Measurements from ENCODE around the gene H3-3A. TPM values are rescaled to one million over a fixed set of nuclear protein-coding genes. Genes with fewer than 3 reads are reported as not detected.
"Not testable (repeated sequence)": the region's sequence is repeated elsewhere in the genome, so short reads cannot be mapped to it uniquely, and the experiment has no call there.

The H3-3A gene
- total RNA-seq, 1 experiment from 2014 or later, result 191 TPM

DNA sequence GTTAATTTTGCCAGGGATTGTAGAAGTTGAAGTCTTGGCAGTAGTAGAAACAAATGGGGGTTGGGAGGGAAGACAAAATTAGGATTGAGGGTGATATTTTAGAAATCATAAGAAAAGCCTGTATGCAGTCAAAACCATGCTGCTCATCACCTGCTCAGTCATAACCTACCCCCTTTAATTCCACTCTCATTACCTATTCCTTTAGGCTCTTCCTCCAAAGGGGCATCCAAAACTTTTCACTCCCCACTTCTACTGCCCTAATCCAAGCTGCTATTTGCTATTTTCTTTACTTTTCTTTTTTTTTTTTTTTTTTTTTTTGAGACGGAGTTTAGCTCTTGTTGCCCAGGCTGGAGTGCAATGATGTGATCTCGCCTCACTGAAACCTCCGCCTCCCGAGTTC lies 11.5 kb downstream of the H3-3A start:
- in situ Hi-C loops (cut with HindIII; ENCODE audit: low pct_unique_long_range_greater_than_20kb, low sequenced_read_pairs), result no loop called here
- DNase-seq (ENCODE audit: low read depth), result no peak

DNA sequence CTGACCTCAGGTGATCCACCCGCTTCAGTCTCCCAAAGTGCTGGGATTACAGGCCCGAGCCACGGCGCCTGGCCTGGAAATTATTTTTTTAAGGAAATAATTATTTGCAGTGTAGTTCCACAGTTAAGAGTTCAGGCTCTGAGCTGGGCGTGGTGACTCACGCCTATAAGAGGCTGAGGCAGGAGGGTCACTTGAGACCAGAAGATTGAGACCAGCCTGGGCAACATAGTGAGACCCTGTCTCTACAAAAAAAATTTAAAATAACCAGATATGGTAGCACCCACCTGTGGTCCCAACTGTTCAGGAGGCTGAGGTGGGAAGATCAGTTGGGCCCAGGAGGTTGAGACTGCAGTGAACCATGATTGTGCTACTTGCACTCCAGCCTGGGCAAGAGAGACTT lies 13.9 kb downstream of the H3-3A start:
- in situ Hi-C loops (cut with HindIII; ENCODE audit: low pct_unique_long_range_greater_than_20kb, low sequenced_read_pairs), result no loop called here
- DNase-seq (ENCODE audit: low read depth), result no peak

DNA sequence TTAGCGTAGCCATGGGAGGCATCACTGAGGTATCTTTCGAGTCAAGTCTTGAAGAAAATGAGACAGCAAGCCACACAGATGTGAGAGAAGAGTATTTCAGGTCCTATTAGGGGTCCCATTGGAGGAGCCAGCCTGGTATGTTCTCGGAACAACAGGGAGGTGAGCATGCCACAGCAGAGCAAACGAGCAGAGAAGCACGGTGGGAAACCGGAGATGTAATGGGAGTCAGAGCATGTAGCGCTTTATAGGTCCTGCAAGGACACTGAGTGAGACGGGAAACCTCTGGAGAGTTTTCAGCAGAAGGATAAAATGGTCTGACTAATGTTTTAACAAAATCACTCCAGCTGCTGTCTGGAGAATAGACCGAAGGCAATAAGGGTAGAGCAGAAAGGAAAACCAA lies 15.9 kb downstream of the H3-3A start:
- no peak for DNase-seq (ENCODE audit: low read depth)

DNA sequence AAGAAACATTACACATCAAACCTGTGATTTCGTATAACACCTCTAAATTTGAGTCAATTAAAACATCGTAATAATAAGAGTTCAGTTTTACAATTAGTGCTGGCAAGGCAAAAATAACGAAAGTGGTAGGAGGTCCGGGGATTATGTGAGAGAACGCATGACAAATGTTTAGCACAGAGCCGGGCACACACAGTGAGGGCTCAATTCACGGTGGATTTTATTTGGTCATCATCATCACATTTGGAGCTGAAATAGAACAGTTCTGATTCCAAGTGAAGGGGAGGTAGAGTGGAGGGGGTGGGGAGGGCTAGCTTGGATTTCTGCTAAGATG lies 20.0 kb downstream of the H3-3A start:
- DNase-seq (ENCODE audit: low read depth), result no peak
- in situ Hi-C loops (cut with HindIII; ENCODE audit: low pct_unique_long_range_greater_than_20kb, low sequenced_read_pairs), result no loop called here

More for the DNA sequence above, 15.9 kb downstream of the H3-3A start:
- in situ Hi-C loops (cut with HindIII; ENCODE audit: low pct_unique_long_range_greater_than_20kb, low sequenced_read_pairs), result no loop called here

DNA sequence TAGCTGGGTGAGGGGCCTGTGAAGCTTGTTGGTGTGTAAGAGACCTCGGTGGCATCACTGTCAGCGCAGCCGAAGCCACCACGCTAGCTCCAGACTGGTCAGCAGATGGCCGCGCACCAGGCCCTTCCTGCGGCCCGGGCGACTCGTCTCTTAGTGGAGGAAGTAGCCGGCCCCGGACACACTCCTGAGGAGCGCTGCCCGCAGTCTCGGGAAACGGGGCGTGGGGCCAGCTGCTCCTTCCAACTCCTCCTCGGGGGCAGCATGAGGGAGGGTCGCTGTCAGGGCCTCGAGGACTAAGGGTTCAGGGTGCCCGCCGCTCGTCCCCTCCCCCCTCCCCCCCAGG lies 20.4 kb downstream of the H3-3A start:
- in situ Hi-C loops (cut with HindIII; ENCODE audit: low pct_unique_long_range_greater_than_20kb, low sequenced_read_pairs), result no loop called here
- no peak for DNase-seq (ENCODE audit: low read depth)

DNA sequence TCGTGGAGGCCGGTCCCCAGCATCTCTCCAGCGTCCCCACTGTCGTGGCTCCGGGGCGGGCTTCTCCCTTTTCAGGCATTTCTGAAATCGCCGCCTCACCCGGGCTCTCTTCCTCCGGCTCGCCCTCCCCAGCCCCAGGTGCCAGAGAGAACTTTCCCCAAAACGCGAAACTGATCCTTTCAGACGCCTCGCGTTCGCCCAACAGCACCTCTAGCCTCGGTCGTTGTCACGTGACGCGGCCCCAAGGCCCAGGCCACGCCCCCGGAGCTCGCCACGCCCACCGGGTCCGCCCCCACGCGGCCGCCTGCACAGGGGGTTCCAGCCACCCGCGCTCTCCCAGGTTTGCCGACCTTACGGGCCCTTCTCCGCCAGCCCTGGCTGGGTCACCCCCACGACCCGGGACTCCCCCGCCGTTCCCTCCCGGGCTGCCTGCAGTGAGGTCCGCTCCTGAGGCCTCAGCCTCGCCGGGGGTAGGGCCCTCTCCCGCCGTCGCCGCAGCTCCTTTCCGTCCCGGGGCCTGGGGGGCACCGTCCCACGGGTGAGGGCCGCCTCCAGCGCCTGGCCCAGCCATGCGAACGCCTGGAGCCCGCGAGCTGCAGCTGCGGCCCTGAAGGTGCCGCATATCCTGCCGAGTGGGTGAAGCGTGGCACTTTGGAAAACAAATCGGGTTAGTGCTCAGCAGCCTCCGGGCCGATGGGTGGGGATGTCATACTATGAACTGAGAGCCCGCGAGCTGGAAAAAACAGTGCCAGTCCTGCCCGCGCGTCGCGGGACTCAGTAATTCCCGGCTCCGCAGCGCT lies 21.0 kb downstream of the H3-3A start:
- in situ Hi-C loops (cut with HindIII; ENCODE audit: low pct_unique_long_range_greater_than_20kb, low sequenced_read_pairs), result no loop called here
- peak; percentile 86 for DNase-seq (ENCODE audit: low read depth)

DNA sequence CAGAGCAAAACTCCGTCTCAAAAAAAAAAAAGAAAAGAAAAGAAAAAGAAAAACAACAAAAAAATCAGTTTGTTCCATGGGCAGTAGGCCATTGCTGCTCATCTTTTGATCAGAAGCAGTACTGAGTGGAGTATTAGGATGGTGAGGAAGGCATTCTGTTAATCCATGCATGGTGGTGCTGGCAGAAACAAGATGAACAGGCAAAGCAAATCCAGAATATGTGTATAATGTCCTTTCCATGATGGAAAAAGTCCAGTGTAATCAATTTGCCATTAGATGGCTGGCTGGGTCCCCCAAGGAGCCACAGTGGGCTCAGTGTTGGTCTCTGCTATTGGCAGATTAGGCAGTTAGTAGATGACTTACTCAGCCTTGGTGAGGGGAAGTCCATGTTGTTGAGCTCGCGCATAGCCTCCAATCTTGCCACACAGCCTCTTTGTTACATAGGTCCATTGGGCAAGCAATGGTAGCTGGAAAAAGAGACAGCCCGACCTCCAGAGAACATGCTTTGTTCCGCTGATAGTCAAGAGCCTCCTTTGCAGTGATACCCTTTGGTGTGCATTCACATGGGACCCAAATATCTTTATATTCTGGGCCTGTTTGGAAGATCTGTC lies 23.3 kb downstream of the H3-3A start:
- DNase-seq (ENCODE audit: low read depth), result no peak
- in situ Hi-C loops (cut with HindIII; ENCODE audit: low pct_unique_long_range_greater_than_20kb, low sequenced_read_pairs), result no loop called here

DNA sequence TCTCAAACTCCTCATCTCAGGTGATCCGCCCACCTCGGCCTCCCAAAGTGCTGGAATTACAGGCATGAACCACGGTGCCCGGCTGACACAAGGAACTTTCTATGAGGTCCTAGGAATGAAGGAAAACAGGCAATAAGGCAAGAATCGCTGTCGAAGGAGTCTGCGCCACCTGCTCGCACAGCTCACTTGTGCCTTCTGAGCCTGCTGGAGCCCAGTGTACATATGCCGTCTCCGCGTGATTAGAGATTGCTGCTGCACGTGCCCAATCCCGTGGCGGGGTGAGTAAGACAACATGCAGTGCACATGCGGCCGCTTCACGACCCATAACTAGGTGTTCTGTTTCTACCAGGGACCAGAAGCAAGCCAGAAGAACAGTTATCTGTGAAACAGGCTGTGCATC lies 24.3 kb downstream of the H3-3A start:
- DNase-seq (ENCODE audit: low read depth), result no peak
- in situ Hi-C loops (cut with HindIII; ENCODE audit: low pct_unique_long_range_greater_than_20kb, low sequenced_read_pairs), result no loop called here

DNA sequence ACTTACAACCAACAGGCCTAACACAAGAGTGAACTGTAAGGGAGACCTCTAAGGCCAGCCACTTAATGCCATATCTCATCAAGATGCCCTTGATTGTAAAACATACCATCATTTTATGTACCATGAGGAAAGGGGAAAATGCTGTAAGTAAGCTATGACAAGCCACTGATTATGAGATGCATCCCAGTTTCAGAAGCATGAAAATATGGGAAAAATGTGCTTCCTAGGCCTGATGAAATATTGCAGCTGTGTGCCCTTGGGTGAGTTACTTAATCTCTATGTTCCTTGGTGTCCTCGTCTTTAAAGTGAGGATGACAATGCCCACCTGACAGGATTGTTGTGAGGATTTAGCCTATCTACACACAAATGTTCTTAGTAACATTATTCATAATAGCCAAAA lies 28.9 kb downstream of the H3-3A start:
- in situ Hi-C loops (cut with HindIII; ENCODE audit: low pct_unique_long_range_greater_than_20kb, low sequenced_read_pairs), result no loop called here
- DNase-seq (ENCODE audit: low read depth), result no peak

DNA sequence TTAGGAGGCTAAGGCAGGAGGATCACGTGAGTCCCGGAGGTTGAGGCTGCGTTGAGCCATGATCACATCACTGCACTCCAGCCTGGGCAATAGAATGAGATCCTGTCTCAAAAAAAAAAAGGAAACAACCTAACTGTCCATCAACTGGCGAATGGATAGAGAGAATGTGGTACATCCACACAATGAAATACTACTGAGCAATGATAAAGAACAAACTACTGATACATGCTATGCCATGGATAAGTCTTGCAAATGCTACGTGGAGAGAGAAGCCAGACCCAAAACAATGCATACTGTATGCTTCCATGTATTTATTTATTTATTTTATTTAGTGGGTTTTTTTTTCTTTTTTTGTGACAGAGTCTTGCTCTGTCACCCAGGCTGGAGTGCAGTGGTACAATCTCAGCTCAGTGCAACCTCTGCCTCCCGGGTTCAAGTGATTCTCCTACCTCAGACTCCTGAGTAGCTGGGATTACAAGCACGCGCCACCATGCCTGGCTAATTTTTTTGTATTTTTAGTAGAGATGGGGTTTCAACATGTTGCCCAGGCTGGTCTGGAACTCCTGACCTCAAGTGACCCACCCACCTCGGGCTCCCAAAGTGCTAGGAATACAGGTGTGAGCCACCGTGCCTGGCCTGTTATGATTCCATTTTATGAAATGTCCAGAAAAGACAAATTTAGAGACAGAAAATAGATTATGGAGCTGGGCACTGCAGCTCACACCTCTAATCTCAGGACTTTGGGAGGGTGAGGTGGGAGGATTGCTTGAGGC lies 29.7 kb downstream of the H3-3A start:
- in situ Hi-C loops (cut with HindIII; ENCODE audit: low pct_unique_long_range_greater_than_20kb, low sequenced_read_pairs); DNase-seq (ENCODE audit: low read depth): not testable (repeated sequence)

DNA sequence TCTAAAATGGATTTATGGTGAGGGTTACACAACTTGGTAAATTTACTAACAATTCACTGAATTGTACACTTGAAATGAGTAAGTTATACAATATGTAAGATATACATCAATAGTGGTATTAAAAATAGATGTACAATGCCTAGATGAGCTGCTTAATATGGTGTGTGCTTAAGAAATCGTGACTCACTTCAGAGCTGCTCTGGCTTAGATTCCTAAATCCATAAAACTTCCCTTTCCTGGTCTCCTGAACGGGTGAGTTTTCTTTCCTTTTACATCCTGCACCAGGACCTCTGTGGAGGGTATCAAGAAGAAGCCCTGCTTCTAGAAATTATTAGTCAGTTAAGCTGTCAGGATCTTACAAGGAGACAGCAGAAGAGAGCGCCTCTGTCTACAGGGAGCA lies 30.4 kb downstream of the H3-3A start:
- in situ Hi-C loops (cut with HindIII; ENCODE audit: low pct_unique_long_range_greater_than_20kb, low sequenced_read_pairs), result no loop called here
- DNase-seq (ENCODE audit: low read depth), result no peak

DNA sequence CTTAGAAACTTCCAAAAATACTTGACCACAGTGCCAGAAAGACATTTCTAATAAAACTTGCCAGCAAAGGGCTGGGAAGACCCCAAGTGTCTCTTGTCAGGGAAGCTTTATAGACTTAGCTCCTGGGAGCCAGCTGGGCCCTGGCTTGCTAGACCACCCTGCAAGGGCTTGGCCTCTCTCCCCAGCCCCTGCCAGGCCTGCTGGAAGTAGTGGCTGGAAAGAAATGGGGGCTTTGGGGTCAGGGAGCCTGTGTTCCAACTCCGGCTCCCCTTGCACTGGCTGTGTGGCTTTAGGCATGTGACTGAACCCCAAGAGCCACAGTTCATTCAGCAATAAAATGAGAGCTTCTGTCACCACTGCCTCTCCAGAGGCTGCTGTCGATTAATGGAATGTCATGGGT lies 31.1 kb downstream of the H3-3A start:
- in situ Hi-C loops (cut with HindIII; ENCODE audit: low pct_unique_long_range_greater_than_20kb, low sequenced_read_pairs), result no loop called here
- no peak for DNase-seq (ENCODE audit: low read depth)

DNA sequence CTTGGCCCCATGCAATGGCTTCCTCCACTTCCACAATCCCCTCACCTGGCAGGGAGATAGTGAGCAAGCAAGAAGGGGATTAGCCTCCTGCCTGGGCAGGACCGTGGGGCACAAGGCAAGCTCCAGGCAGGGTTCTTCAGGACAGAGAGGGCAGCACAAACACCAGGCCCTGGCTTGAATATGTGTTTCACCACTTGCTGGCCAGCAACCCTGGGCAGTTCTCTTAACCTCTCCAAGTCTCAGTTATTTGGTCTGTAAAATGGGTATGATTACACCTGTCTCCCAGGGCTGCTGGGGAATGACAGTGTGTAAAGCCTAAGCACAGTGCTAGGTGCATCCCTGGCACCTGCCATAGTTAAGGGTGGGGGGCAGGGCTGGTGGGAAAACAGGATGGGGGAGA lies 31.9 kb downstream of the H3-3A start:
- DNase-seq (ENCODE audit: low read depth), result no peak
- in situ Hi-C loops (cut with HindIII; ENCODE audit: low pct_unique_long_range_greater_than_20kb, low sequenced_read_pairs), result no loop called here

DNA sequence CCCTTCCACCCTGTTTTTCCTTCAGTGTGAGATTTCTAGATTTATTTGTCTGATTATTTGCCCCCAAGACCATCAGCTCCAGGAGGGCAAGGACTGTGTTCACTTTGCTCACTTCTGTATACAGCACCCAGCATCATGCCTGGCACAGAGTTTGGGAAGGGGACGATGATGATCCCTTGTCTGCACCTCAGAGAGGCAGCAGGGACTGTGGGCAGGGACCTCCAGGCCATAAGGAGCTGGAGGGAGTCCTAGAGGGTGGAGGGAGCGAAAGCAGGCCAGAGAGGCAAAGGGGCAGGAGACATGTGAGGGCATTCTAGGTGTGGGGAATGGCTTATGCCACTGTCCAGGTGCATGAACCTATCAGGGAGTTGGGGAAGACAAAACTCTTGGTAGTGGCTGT lies 32.8 kb downstream of the H3-3A start:
- in situ Hi-C loops (cut with HindIII; ENCODE audit: low pct_unique_long_range_greater_than_20kb, low sequenced_read_pairs), result no loop called here
- no peak for DNase-seq (ENCODE audit: low read depth)

DNA sequence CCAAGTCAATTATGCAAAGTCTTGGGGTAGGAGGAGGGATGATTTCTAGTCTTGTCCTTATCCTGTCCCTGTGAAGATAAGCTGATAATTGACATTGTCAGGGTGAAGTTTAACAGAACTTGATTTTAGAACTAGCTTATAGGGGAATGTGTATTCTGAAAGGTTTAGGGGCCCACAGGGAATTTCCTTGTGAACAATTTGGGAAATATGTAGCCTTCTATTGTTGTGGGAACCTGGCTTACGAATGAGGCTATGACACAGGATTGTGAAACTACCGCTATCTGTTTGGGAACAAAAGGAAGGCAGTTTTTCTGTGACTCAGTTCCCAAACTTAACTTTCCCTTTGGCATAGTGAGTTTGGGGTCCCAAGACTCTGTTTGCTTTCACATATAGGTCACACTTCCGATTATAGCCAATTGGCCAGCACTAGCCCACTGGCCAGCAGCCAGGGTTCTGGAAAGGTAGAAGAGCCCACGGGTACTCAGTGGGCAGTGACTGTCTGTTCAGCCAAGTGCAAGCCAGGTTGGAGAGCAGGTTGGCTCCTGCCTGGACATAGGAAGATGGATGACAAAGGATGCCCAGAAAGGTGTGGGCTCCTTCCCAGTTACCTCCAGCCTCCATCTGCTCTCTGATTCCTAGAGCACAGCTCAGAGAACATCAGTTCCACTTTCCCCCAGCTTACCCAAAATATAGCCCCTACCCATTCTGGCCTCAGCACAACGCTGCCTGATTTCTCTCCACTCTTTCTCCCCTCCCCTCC lies 35.5 kb downstream of the H3-3A start:
- in situ Hi-C loops (cut with HindIII; ENCODE audit: low pct_unique_long_range_greater_than_20kb, low sequenced_read_pairs), result no loop called here
- DNase-seq (ENCODE audit: low read depth), result no peak

DNA sequence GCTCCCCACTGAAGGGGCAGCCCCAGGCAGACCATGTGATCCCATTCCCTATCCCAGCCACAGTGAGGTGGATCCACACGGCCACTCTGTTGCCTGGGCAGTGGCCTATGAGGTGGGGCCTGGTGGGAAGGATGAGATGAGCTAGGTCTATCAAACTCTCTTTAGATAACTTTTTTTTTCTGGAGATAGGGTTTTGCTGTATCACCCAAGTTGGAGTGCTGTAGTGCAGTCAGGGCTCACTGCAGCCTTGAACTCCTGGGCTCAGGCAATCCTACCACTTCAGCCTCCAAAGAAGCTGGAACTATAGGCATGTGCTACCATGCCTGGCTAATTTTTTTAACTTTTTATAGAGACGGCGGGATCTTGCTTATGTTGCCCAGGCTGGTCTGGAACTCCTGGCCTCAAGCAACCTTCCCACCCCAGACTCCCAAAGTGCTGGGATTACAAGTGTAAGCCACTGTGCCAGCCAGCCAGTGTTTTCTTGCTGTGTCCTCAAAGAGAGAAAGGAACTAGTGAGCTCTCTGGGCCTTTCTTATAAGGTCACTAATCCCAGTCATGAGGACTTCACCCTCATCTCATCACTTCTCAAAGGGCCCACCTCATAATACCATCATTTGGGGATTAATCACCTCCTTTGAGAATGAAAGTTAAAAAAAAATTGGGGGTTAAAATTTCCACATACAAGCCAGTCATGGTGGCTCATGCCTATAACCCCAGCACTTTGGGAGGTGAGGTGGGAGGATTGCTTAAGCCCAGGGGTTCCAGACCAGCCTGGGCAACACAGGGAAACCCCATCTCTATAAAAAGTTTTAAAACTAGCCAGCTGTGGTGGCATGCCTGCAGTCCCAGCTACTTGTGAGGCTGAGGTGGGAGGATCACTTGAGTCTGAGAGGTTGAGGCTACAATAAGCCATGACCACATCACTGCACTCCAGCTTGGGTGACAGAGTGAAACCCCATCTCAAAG lies 36.6 kb downstream of the H3-3A start:
- in situ Hi-C loops (cut with HindIII; ENCODE audit: low pct_unique_long_range_greater_than_20kb, low sequenced_read_pairs), result no loop called here

DNA sequence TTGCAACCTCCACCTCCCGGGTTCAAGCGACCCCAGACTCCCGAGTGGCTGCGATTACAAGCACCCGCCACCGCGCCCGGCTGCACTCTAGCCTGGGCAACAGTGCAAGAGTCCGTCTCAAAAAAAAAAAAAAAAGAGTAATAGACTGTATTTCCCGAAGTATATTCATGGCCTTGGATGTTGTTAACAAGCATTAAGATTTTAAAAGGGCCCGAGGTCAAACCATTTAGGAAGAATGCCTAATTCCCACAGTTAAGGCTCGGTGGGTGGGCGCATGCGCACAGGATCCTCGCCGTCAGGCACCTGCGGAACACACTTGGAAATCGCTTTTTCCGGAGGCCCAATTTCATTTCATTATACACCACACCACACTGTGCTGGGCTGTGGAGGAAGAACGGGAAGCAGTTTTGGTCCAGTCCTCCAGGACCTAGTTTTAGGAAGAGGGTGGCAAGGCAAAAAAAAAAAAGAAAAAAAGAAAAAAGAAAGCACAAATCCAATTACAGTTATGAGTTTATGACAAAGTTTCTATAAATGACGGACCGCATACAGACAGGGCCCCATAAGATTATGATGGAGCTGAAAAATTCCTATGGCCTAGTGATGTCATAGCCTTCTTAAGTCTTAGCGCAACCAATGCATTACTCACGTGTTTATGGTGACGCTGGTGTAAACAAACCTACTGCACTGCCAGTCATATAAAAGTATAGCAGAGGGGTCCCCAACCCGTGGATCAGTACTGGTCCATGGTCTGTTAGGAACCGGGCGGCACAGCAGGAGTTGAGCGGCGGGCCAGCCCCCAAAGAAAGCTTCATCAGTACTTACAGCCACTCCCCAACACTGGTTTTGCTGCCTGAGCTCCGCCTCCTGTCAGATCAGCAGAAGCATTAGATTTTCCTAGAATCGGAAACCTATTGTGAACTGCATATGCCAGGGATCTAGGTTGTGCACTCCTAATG lies 38.2 kb downstream of the H3-3A start:
- in situ Hi-C loops (cut with HindIII; ENCODE audit: low pct_unique_long_range_greater_than_20kb, low sequenced_read_pairs), result no loop called here
- DNase-seq (ENCODE audit: low read depth), result no peak

More for the DNA sequence above, 36.6 kb downstream of the H3-3A start:
- no peak for DNase-seq (ENCODE audit: low read depth)

All from Caki2 (cell line).